Endothelial cell of umbilical vein (primary cell): ENCODE results near the gene ZBTB18. TPM values are rescaled to one million over a fixed set of nuclear protein-coding genes. Genes with fewer than 3 reads are reported as not detected.

Experiments used
- BruUV-seq: library from RNA; stranded (reverse); fragments of 400-500 nt; replicated peaks from 2 replicates; lab custom pipeline; 2021; lab: Mats Ljungman, UMichigan
- CTCF ChIA-PET: fragments of 300-600, 350-600 bp; sonication (Branson Sonifier 250); formaldehyde crosslinking; loops from one replicate; lab custom pipeline; 2021; ENCODE audit warnings: antibody characterized with exemption, inconsistent platforms; lab: Charles Lee
- POLR2A ChIA-PET: fragments of 300-600, 350-600 bp; sonication (Branson Sonifier 250); formaldehyde crosslinking; loops from one replicate; lab custom pipeline; 2021; ENCODE audit warnings: antibody characterized with exemption, inconsistent platforms; lab: Charles Lee
- DNase-seq: peaks from one replicate; pipeline ENCODE4 v3.0.0-alpha.2; 2011; ENCODE audit warnings: low read depth, low spot score
- FAIRE-seq: peaks from 2 replicates; lab custom pipeline; 2011; peaks lifted over from hg19 to GRCh38; lab: Jason Lieb, UNC
- H2AFZ ChIP-seq: 2 replicates; pipeline ENCODE4 v1.6.0; 2012; ENCODE audit warnings: low read depth, low read length, control low read depth, inconsistent platforms
- H3K27ac ChIP-seq: 2 replicates; pipeline ENCODE4 v1.5.1; 2011; ENCODE audit warnings: low read depth, mild to moderate bottlenecking, control low read depth, low read length, moderate library complexity; ENCODE audit not compliant: insufficient read depth
- H3K27me3 ChIP-seq, 2 experiments: 2 replicates each; pipeline versions ENCODE4 v1.6.0 to v1.6.1; 2011; ENCODE audit warnings: low read length in 2 of 2, mixed read lengths in 1 of 2; ENCODE audit not compliant: control insufficient read depth in 2 of 2, insufficient read depth in 2 of 2
- H3K36me3 ChIP-seq, 2 experiments: 2 replicates in 1 of 2; 3 replicates in 1 of 2; pipeline ENCODE4 v1.5.1; 2011; ENCODE audit warnings: low read length in 2 of 2, mild to moderate bottlenecking in 1 of 2, moderate library complexity in 1 of 2; ENCODE audit not compliant: control insufficient read depth in 2 of 2, insufficient read depth in 2 of 2; ENCODE audit errors: extremely low read depth in 1 of 2
- H3K4me1 ChIP-seq: 3 replicates; pipeline ENCODE4 v1.5.1; 2011; ENCODE audit warnings: mild to moderate bottlenecking, low read length; ENCODE audit not compliant: control insufficient read depth, insufficient read depth; ENCODE audit errors: extremely low read depth
- H3K4me2 ChIP-seq: 2 replicates; pipeline ENCODE4 v1.6.1; 2011; ENCODE audit warnings: low read length, control low read depth, mixed read lengths; ENCODE audit not compliant: insufficient read depth
- H3K4me3 ChIP-seq, 3 experiments: fragments of 200-600 bp in 1 of 3; sonication (generic), shearing (Covaris generic) in 1 of 3; replicated peaks in 1 of 3; 2 replicates each; pipeline ENCODE4 v1.5.1; 2011 to 2016; ENCODE audit warnings: control low read depth in 3 of 3, low read length in 3 of 3, mild to moderate bottlenecking in 2 of 3, inconsistent platforms in 1 of 3, low read depth in 1 of 3, moderate library complexity in 1 of 3; ENCODE audit not compliant: insufficient read depth in 1 of 3
- H3K79me2 ChIP-seq: 2 replicates; pipeline ENCODE4 v1.6.0; 2012; ENCODE audit warnings: low read length, inconsistent platforms; ENCODE audit not compliant: control insufficient read depth, insufficient read depth
- H3K9ac ChIP-seq: replicated peaks from 2 replicates; pipeline ENCODE3; 2011; ENCODE audit warnings: low read length, control low read depth; ENCODE audit not compliant: insufficient read depth; ENCODE audit errors: extremely low read depth
- H3K9me1 ChIP-seq: replicated peaks from 3 replicates; pipeline ENCODE4 v1.6.0; 2011; ENCODE audit warnings: mild to moderate bottlenecking, low read length; ENCODE audit not compliant: control insufficient read depth, insufficient read depth; ENCODE audit errors: extremely low read depth
- H3K9me3 ChIP-seq: replicated peaks from 2 replicates; pipeline ENCODE4 v1.5.1; 2012; ENCODE audit warnings: low read length, inconsistent platforms; ENCODE audit not compliant: control insufficient read depth, insufficient read depth
- H4K20me1 ChIP-seq: replicated peaks from 2 replicates; pipeline ENCODE3; 2011; ENCODE audit warnings: mild to moderate bottlenecking, low read length; ENCODE audit not compliant: control insufficient read depth, insufficient read depth; ENCODE audit errors: extremely low read depth
- CTCF ChIP-seq, 2 donors: IDR thresholded peaks; 1 replicate in 1 of 2; 2 replicates in 1 of 2; pipeline ENCODE4 v1.5.1; 2011; ENCODE audit warnings: low read length in 2 of 2, mild to moderate bottlenecking in 2 of 2, moderate library complexity in 2 of 2, control low read depth in 1 of 2, inconsistent platforms in 1 of 2, low read depth in 1 of 2; ENCODE audit not compliant: insufficient read depth in 1 of 2; ENCODE audit errors: extremely low read depth in 1 of 2
- EZH2 ChIP-seq: IDR thresholded peaks from 2 replicates; pipeline ENCODE4 v1.6.1; 2012; ENCODE audit warnings: borderline replicate concordance, low read depth, mild to moderate bottlenecking, moderate library complexity, low read length, inconsistent platforms; ENCODE audit not compliant: severe bottlenecking
- FOS ChIP-seq: IDR thresholded peaks from 2 replicates; pipeline ENCODE4 v1.6.1; 2011; ENCODE audit warnings: mild to moderate bottlenecking, low read length, moderate library complexity, borderline replicate concordance; ENCODE audit not compliant: insufficient read depth
- GATA2 ChIP-seq: IDR thresholded peaks from 2 replicates; pipeline ENCODE4 v1.7.0; 2011; ENCODE audit warnings: low read depth, mild to moderate bottlenecking, moderate library complexity, mixed read lengths, low read length; ENCODE audit not compliant: insufficient read length, insufficient read depth
- JUN ChIP-seq: IDR thresholded peaks from 2 replicates; pipeline ENCODE4 v1.6.1; 2011; ENCODE audit warnings: borderline replicate concordance, low read depth; ENCODE audit not compliant: insufficient read length, insufficient read depth
- MAX ChIP-seq: IDR thresholded peaks from 2 replicates; pipeline ENCODE4 v1.6.1; 2011; ENCODE audit not compliant: insufficient read depth, insufficient read length
- MYC ChIP-seq: IDR thresholded peaks from one replicate; pipeline ENCODE4 v1.6.1; 2011; ENCODE audit warnings: mild to moderate bottlenecking, low read depth, low read length
- POLR2A ChIP-seq: IDR thresholded peaks from 2 replicates; pipeline ENCODE4 v1.6.1; 2012; ENCODE audit warnings: low read depth, mild to moderate bottlenecking, control low read depth, low read length
- POLR2AphosphoS5 ChIP-seq: IDR thresholded peaks from 2 replicates; pipeline ENCODE4 v1.6.1; 2012; ENCODE audit warnings: low read depth, mild to moderate bottlenecking, control low read depth, low read length, moderate library complexity; ENCODE audit not compliant: insufficient read depth
- dilution Hi-C: fragments of 300-500 bp; cut with MboI; formaldehyde crosslinking; loops from one replicate; pipeline ENCODE4 v1.15.0; 2019; ENCODE audit warnings: low sequenced_read_pairs; ENCODE audit not compliant: extremely low pct_ligation_motif_present
- intact Hi-C: fragments of 100-400 bp; cut with micrococcal nuclease; formaldehyde crosslinking; loops from one replicate; pipeline ENCODE4 v1.10.0; 2022
- polyA plus RNA-seq, 4 experiments: library from polyadenylated mRNA; depleted of rRNA in 3 of 4; stranded (reverse) in 3 of 4; unstranded in 1 of 4; fragments of >200 nt; gene quantifications; 2 replicates each; pipeline versions ENCODE4 v1.2.1 to v1.2.3, GENCODE V29; 2011 to 2012; ENCODE audit warnings: missing spikeins in 1 of 4
- total RNA-seq: library from RNA; stranded (reverse); gene quantifications from 2 replicates; pipeline ENCODE4 v1.2.3, GENCODE V29; 2021

ZBTB18 gene
- total and polyA plus RNA-seq, 2 donors (not counting 3 experiments of a cell fraction or from before 2014, with no cell fraction given), result 15.5 to 21.1 TPM

DNA sequence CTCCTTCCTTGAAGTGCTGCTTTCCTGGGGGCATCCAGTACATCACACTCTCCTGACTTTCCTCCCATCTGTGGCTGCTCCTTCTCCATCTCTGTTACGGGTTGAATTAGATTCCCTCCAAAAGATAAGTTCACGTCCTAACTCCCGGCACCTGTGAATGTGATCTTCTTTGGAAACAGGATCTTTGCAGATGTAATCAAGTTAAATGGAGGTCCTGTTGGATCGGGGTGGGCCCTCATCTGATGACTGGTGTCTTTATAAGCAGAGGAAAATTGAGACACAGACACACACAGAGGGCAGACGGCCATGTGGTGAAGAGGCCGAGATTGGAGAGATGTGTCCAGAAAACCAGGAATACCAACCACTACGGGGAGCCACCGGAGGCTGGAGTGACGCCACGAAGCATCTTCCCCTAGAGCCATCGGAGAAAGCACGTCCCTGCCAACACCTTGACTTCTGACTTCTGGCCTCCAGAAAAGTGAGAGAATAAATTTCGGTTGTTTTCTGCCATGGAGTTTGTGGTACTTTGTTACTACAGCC, 36.0 kb downstream of the ZBTB18 start:
- Histone ChIP-seq H4K20me1 (no peaks in the 10 kb centered on the region), H3K9me3 (no peaks in the 10 kb centered on the region), H3K27me3 (peaks cover 6 to 11% of the 10 kb centered on the region in 2 experiments), H3K4me2 (no peak overlapping the region), H3K9ac (no peak overlapping the region), H3K27ac (no peak overlapping the region), H3K9me1 (no peaks in the 10 kb centered on the region), H3K4me1 (no peaks in the 10 kb centered on the region), H3K36me3 (no peaks in the 10 kb centered on the region), H2AFZ (no peak overlapping the region), H3K79me2 (no peaks in the 10 kb centered on the region), H3K4me3 (no peak overlapping the region)
- no TSS peak for BruUV-seq
- intact Hi-C loops, result loop anchor here (5.0 kb wide), 1 partner anchor 50 kb away; no protein-coding TSS in a partner anchor
- CTCF ChIA-PET, result no interaction called here
- TF ChIP-seq POLR2AphosphoS5 (no peak), MAX (no peak), GATA2 (no peak)
- DNase-seq (no peak), FAIRE-seq (no peak)
- dilution Hi-C loops, result no loop called here
- POLR2A ChIA-PET, result no interaction called here

- no TSS peak for BruUV-seq
- H2AFZ ChIP-seq, result no peak overlapping the region
Observed at GRCh38 chr1:244087611-244088010, 36.5 kb downstream of the ZBTB18 start.

More at GRCh38 chr1:244087611-244088010, 36.5 kb downstream of the ZBTB18 start:
- dilution Hi-C loops, result no loop called here
- CTCF ChIA-PET, result no interaction called here
- H3K4me2 ChIP-seq, result no peak overlapping the region
- H3K4me1 ChIP-seq, result no peaks in the 10 kb centered on the region
- TF ChIP-seq MAX, result no peak
- no peak for TF ChIP-seq JUN
- TF ChIP-seq MYC, result no peak
- TF ChIP-seq FOS, result no peak
- no peak for TF ChIP-seq POLR2A
- no peak for TF ChIP-seq EZH2
- no peak for TF ChIP-seq POLR2AphosphoS5
- no peak for TF ChIP-seq CTCF (IDR thresholded peaks at IDR 0.05; ENCODE audit: extremely low read depth in 1 of 2, insufficient read depth in 1 of 2, low read depth in 1 of 2, low read length in 2 of 2)
- no peak for TF ChIP-seq GATA2
- no peak for FAIRE-seq
- H3K79me2 ChIP-seq, result no peaks in the 10 kb centered on the region
- POLR2A ChIA-PET, result no interaction called here
- H3K27ac ChIP-seq, result no peak overlapping the region
- no peak for DNase-seq
- intact Hi-C loops, result loop anchor here (5.0 kb wide), 1 partner anchor 50 kb away; no protein-coding TSS in a partner anchor
- no peak overlapping the region for H3K9ac ChIP-seq
- H3K27me3 ChIP-seq, result peaks cover 6 to 10% of the 10 kb centered on the region in 2 experiments
- no peaks in the 10 kb centered on the region for H3K9me3 ChIP-seq
- H3K9me1 ChIP-seq, result no peaks in the 10 kb centered on the region
- no peaks in the 10 kb centered on the region for H4K20me1 ChIP-seq
- no peak overlapping the region for H3K4me3 ChIP-seq
- no peaks in the 10 kb centered on the region for H3K36me3 ChIP-seq
